GM12874 (cell line): Measurements from ENCODE around the gene RBM8A.

Source experiments
- TF ChIP-seq, protein P1 (sequence below): IDR thresholded peaks from 2 replicates; pipeline ENCODE4 v1.5.1; 2011; ENCODE audit warnings: low read depth, mild to moderate bottlenecking, control low read depth, low read length, moderate library complexity; ENCODE audit not compliant: insufficient read depth

Gene RBM8A

GRCh38 chr1:145953861-145954260, 26.6 kb upstream of the RBM8A start:
- TF ChIP-seq, protein P1, sequence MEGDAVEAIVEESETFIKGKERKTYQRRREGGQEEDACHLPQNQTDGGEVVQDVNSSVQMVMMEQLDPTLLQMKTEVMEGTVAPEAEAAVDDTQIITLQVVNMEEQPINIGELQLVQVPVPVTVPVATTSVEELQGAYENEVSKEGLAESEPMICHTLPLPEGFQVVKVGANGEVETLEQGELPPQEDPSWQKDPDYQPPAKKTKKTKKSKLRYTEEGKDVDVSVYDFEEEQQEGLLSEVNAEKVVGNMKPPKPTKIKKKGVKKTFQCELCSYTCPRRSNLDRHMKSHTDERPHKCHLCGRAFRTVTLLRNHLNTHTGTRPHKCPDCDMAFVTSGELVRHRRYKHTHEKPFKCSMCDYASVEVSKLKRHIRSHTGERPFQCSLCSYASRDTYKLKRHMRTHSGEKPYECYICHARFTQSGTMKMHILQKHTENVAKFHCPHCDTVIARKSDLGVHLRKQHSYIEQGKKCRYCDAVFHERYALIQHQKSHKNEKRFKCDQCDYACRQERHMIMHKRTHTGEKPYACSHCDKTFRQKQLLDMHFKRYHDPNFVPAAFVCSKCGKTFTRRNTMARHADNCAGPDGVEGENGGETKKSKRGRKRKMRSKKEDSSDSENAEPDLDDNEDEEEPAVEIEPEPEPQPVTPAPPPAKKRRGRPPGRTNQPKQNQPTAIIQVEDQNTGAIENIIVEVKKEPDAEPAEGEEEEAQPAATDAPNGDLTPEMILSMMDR, result no peak

DNA sequence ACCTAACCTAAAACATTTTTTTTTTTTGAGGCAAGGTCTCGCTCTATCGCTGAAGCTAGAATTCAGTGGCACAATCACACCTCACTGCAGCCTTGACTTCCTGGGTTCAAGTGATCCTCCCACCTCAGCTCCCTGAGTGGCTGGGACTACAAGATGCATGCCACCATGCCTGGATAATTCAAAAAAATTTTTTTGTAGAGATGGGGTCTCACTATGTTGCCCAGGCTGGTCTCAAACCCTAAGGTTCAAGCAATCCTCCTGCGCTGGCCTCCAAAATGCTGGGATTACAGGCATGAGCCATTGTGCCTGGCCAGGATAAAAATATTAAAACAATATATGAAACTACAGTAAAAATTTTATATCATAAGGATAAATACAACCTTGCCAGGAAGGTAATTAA, 25.6 kb upstream of the RBM8A start:
- TF ChIP-seq, protein P1, result no peak

- TF ChIP-seq, protein P1, result no peak
These were observed 24.2 kb upstream of the RBM8A start for GRCh38 chr1:145951526-145951925.

DNA sequence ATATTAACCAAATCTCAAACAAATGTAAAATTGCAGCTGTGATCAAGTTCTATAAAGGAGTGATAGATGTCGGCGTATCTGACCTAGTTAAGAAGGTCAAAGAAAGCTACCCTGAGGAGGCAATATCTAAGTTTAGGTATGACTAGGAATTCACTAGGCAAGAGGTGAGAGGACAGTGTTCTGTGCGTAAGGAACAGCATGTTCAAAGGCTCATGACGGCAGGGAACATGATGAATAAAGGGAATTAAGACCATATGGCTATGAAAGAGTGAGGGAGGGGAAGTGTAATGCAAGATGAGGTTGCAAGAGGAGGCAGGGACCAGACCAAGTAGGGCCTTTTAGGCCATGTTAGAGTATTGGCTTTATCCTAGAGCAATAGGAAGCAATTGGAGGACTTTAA, 21.9 kb upstream of the RBM8A start:
- TF ChIP-seq, protein P1, result no peak

- TF ChIP-seq, protein P1, result no peak
These were observed 20.3 kb upstream of the RBM8A start for GRCh38 chr1:145947551-145947950.

GRCh38 chr1:145946477-145946986, 19.2 kb upstream of the RBM8A start:
- TF ChIP-seq, protein P1, result no peak

DNA sequence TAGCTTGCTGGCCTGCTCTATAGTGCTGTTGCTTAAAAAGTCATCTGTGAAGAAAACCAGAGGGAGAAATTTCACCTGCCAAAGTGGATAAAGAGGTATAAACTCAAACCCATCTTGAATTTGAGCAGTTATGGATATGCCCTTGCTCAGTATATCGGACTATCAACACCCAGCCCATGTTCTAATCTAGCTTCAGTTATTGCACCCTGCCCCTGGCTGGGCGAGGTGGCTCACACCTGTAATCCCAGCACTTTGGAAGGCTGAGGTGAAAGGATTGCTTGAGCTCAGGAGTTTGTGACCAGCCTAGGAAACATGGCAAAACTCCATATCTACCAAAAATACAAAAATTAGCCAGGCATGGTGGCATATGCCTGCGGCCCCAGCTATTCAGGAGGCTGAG, 17.2 kb upstream of the RBM8A start:
- TF ChIP-seq, protein P1, result no peak

DNA sequence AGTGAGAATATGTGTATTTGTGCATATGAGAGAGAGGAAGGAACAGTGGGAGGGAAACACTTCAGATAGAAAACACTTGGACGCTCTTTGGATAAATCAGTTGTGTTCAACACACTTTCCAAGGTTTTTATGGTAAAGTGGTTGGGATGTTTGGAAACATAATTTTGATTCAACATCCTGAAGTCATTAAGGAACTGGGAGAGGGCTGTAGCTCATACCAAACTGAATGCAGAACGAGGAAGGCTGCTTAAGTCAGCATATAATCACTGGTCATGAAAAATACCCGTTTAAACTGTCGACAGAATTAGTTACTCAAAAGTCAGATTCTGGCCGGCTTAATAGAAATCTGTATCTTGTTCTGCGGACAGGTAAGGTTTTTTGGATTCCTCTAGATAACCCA, 15.6 kb upstream of the RBM8A start:
- TF ChIP-seq, protein P1, result no peak
